H1 (cell line): Measurements from ENCODE around the gene TRIM71. TPM values are rescaled to one million over a fixed set of nuclear protein-coding genes. Genes with fewer than 3 reads are reported as not detected.

Experiments
- CTCF ChIA-PET: fragments of 300-600 bp; sonication (Branson Sonifier 250); formaldehyde crosslinking; loops from one replicate; lab custom pipeline; 2021; ENCODE audit not compliant: partially characterized antibody; lab: Charles Lee
- POLR2A ChIA-PET: fragments of 300-600 bp; sonication (Branson Sonifier 250); formaldehyde crosslinking; loops from one replicate; lab custom pipeline; 2021; ENCODE audit warnings: inconsistent platforms; ENCODE audit not compliant: partially characterized antibody; lab: Charles Lee
- DNase-seq, 2 experiments: peaks; one replicate each; pipeline versions ENCODE4 v3.0.0 to v3.0.0-alpha.2; 2010 to 2022; ENCODE audit warnings: low spot score in 2 of 2, low read depth in 1 of 2, mixed read lengths in 1 of 2
- FAIRE-seq: peaks from 2 replicates; lab custom pipeline; 2011; peaks lifted over from hg19 to GRCh38; lab: Jason Lieb, UNC
- H2AFZ ChIP-seq: 2 replicates; pipeline ENCODE4 v1.8.1; 2012; ENCODE audit warnings: low read length, inconsistent platforms
- H2AK5ac ChIP-seq: 2 replicates; pipeline ENCODE4 v1.6.1; 2013; ENCODE audit warnings: low read depth, low read length
- H2BK120ac ChIP-seq: replicated peaks from 2 replicates; pipeline ENCODE3; 2013; ENCODE audit warnings: low read depth, low read length, inconsistent platforms
- H2BK12ac ChIP-seq: 2 replicates; pipeline ENCODE4 v1.6.1; 2013; ENCODE audit warnings: low read depth, low read length
- H2BK15ac ChIP-seq: 2 replicates; pipeline ENCODE4 v1.6.1; 2013; ENCODE audit warnings: low read length
- H2BK20ac ChIP-seq: 2 replicates; pipeline ENCODE4 v1.6.1; 2013; ENCODE audit warnings: low read length
- H2BK5ac ChIP-seq: 2 replicates; pipeline ENCODE4 v1.6.1; 2013; ENCODE audit warnings: low read depth, low read length
- H3K14ac ChIP-seq: 2 replicates; pipeline ENCODE4 v1.6.1; 2013; ENCODE audit warnings: inconsistent platforms; ENCODE audit not compliant: insufficient read length
- H3K18ac ChIP-seq: 2 replicates; pipeline ENCODE4 v1.6.1; 2013; ENCODE audit warnings: low read length; ENCODE audit errors: extremely low read depth
- H3K23ac ChIP-seq: 2 replicates; pipeline ENCODE4 v1.6.1; 2013; ENCODE audit warnings: inconsistent platforms; ENCODE audit not compliant: insufficient read length
- H3K23me2 ChIP-seq: 2 replicates; pipeline ENCODE4 v1.6.1; 2013; ENCODE audit warnings: low read depth, low read length
- H3K27ac ChIP-seq: 2 replicates; pipeline ENCODE4 v1.6.1; 2011; ENCODE audit warnings: low read depth, low read length, inconsistent platforms
- H3K27me3 ChIP-seq, 4 experiments: replicated peaks in 1 of 4; 1 replicate in 1 of 4; 2 replicates in 3 of 4; pipeline versions ENCODE4 v1.6.1 to v1.8.1; 2011 to 2013; ENCODE audit warnings: low read length in 3 of 4, mild to moderate bottlenecking in 3 of 4, inconsistent platforms in 2 of 4, mixed read lengths in 2 of 4, moderate library complexity in 1 of 4; ENCODE audit not compliant: control insufficient read depth in 3 of 4, insufficient read depth in 3 of 4; ENCODE audit errors: extremely low read depth in 1 of 4
- H3K36me3 ChIP-seq, 4 experiments: 2 replicates each; pipeline versions ENCODE4 v1.6.1 to v1.8.1; 2011 to 2013; ENCODE audit warnings: mild to moderate bottlenecking in 4 of 4, low read length in 3 of 4, moderate library complexity in 2 of 4, control low read depth in 1 of 4, inconsistent platforms in 1 of 4; ENCODE audit not compliant: insufficient read depth in 4 of 4, control insufficient read depth in 2 of 4
- H3K4ac ChIP-seq: replicated peaks from 2 replicates; pipeline ENCODE3; 2013; ENCODE audit warnings: low read length, low read depth, mixed read lengths, inconsistent platforms; ENCODE audit not compliant: insufficient read length
- H3K4me1 ChIP-seq, 4 experiments: replicated peaks in 1 of 4; 1 replicate in 1 of 4; 2 replicates in 3 of 4; pipeline versions ENCODE4 v1.6.1 to v1.8.1; 2011 to 2013; ENCODE audit warnings: low read length in 3 of 4, inconsistent platforms in 2 of 4, mixed read lengths in 1 of 4; ENCODE audit not compliant: insufficient read depth in 4 of 4, control insufficient read depth in 3 of 4
- H3K4me2 ChIP-seq, 2 experiments: 2 replicates each; pipeline versions ENCODE4 v1.6.1 to v1.8.1; 2011 to 2013; ENCODE audit warnings: low read depth in 2 of 2, low read length in 2 of 2, control low read depth in 1 of 2, inconsistent platforms in 1 of 2, mild to moderate bottlenecking in 1 of 2; ENCODE audit not compliant: insufficient read depth in 1 of 2
- H3K4me3 ChIP-seq, 4 experiments: fragments of 200-600, 300-600 bp in 1 of 4; sonication (generic), shearing (Covaris generic), sonication (Bioruptor Twin) in 1 of 4; 2 replicates each; pipeline versions ENCODE4 v1.5.1 to v1.8.1; 2011 to 2016; ENCODE audit warnings: low read length in 4 of 4, low read depth in 3 of 4, control low read depth in 2 of 4, inconsistent platforms in 2 of 4, mild to moderate bottlenecking in 2 of 4, mixed read lengths in 1 of 4, moderate library complexity in 1 of 4; ENCODE audit not compliant: insufficient read depth in 2 of 4; ENCODE audit errors: extremely low read depth in 1 of 4
- H3K56ac ChIP-seq: replicated peaks from 2 replicates; pipeline ENCODE3; 2013; ENCODE audit warnings: low read depth, mild to moderate bottlenecking, mixed read lengths, low read length, inconsistent platforms; ENCODE audit not compliant: insufficient read length
- H3K79me1 ChIP-seq: 2 replicates; pipeline ENCODE4 v1.6.1; 2013; ENCODE audit warnings: low read depth, low read length, control low read depth
- H3K79me2 ChIP-seq, 2 experiments: 2 replicates each; pipeline versions ENCODE4 v1.6.1 to v1.8.1; 2012 to 2013; ENCODE audit warnings: low read length in 2 of 2, mild to moderate bottlenecking in 2 of 2, inconsistent platforms in 1 of 2; ENCODE audit not compliant: insufficient read depth in 2 of 2, control insufficient read depth in 1 of 2
- H3K9ac ChIP-seq, 4 experiments: replicated peaks in 1 of 4; 1 replicate in 1 of 4; 2 replicates in 3 of 4; pipeline versions ENCODE4 v1.6.1 to v1.8.1; 2011 to 2013; ENCODE audit warnings: low read depth in 3 of 4, low read length in 3 of 4, control low read depth in 2 of 4, mild to moderate bottlenecking in 2 of 4, moderate library complexity in 2 of 4, inconsistent platforms in 1 of 4; ENCODE audit errors: extremely low read depth in 1 of 4
- H3K9me3 ChIP-seq, 2 experiments: 2 replicates each; pipeline versions ENCODE4 v1.6.1 to v1.8.1; 2012 to 2013; ENCODE audit warnings: mild to moderate bottlenecking in 2 of 2, moderate library complexity in 2 of 2, control low read depth in 1 of 2, inconsistent platforms in 1 of 2, low read depth in 1 of 2, low read length in 1 of 2, mixed read lengths in 1 of 2; ENCODE audit not compliant: insufficient read depth in 2 of 2
- H4K20me1 ChIP-seq, 2 experiments: replicated peaks in 1 of 2; 2 replicates each; pipeline versions ENCODE3 to v1.8.1; 2011 to 2013; ENCODE audit warnings: inconsistent platforms in 2 of 2, low read length in 2 of 2, mild to moderate bottlenecking in 1 of 2; ENCODE audit not compliant: insufficient read depth in 2 of 2, control insufficient read depth in 1 of 2
- H4K5ac ChIP-seq: 2 replicates; pipeline ENCODE4 v1.6.1; 2013; ENCODE audit warnings: low read length, low read depth, mixed read lengths, inconsistent platforms; ENCODE audit not compliant: insufficient read length
- H4K8ac ChIP-seq: 2 replicates; pipeline ENCODE4 v1.8.0; 2013; ENCODE audit warnings: mild to moderate bottlenecking, moderate library complexity, low read length, inconsistent platforms; ENCODE audit not compliant: insufficient read depth; ENCODE audit errors: extremely low read depth
- H4K91ac ChIP-seq: replicated peaks from 2 replicates; pipeline ENCODE3; 2013; ENCODE audit warnings: low read length, mixed read lengths, inconsistent platforms; ENCODE audit not compliant: insufficient read length
- BACH1 ChIP-seq: IDR thresholded peaks from 2 replicates; pipeline ENCODE4 v1.6.1; 2012; ENCODE audit warnings: low read length, improper control_type of control experiment
- BRCA1 ChIP-seq: IDR thresholded peaks from 2 replicates; pipeline ENCODE4 v1.6.1; 2012; ENCODE audit warnings: low read depth, low read length, improper control_type of control experiment
- CBX8 ChIP-seq: fragments of 300-800, 300-1000 bp; sonication (generic); IDR thresholded peaks from 2 replicates; pipeline ENCODE4 v1.7.1; 2016; ENCODE audit warnings: low read depth, low read length, borderline replicate concordance
- GABPA ChIP-seq: IDR thresholded peaks from 2 replicates; pipeline ENCODE4 v1.6.1; 2011; ENCODE audit warnings: mild to moderate bottlenecking, low read length, moderate library complexity, borderline replicate concordance; ENCODE audit not compliant: insufficient read depth
- JUND ChIP-seq: IDR thresholded peaks from 2 replicates; pipeline ENCODE4 v1.6.1; 2011; ENCODE audit warnings: mild to moderate bottlenecking, improper control_type of control experiment, low read length
- SAP30 ChIP-seq: fragments of 300-600 bp; sonication (generic); IDR thresholded peaks from 2 replicates; pipeline ENCODE4 v1.7.1; 2012; ENCODE audit warnings: low read length, moderate library complexity, mild to moderate bottlenecking, inconsistent platforms; ENCODE audit not compliant: insufficient read depth, insufficient replicate concordance
- whole genome bisulfite sequencing, 2 experiments: shearing (Covaris generic) in 1 of 2; methylation state at CpG; one replicate each; pipeline versions ENCODE4 v1.1.6 to v1.1.7; 2013 to 2015; ENCODE audit warnings: low lambda C conversion rate in 2 of 2, mixed read lengths in 2 of 2, inconsistent platforms in 1 of 2, low coverage in 1 of 2, missing lambda C conversion rate in 1 of 2; ENCODE audit not compliant: insufficient replicate concordance in 2 of 2, insufficient coverage in 1 of 2, insufficient read length in 1 of 2; ENCODE audit errors: extremely low coverage in 1 of 2, missing lambda C conversion rate in 1 of 2; 5-methylcytosine and 5-hydroxymethylcytosine counted together
- polyA plus RNA-seq, 7 experiments: library from polyadenylated mRNA; depleted of rRNA in 3 of 7; stranded (reverse) in 5 of 7; unstranded in 2 of 7; fragments of >200 nt in 5 of 7; fragments of 200-250 nt in 2 of 7; gene quantifications; 1 replicate in 5 of 7; 2 replicates in 1 of 7; 4 replicates in 1 of 7; pipeline versions ENCODE4 v1.2.1 to v1.2.3, GENCODE V29; 2011 to 2013; ENCODE audit warnings: missing spikeins in 2 of 7, mixed read lengths in 2 of 7
- total RNA-seq: library from RNA; stranded (reverse); fragmentation: NEBNext Ultra II Directional; extraction: Animal tissue kit (Norgen Biotek cat#: 25700); gene quantifications from 2 replicates; pipeline ENCODE4 v1.2.1, GENCODE V29; 2021

Gene TRIM71
- total and polyA plus RNA-seq, 2 of the 8 experiments (the other 6 are each of a cell fraction or from before 2014, with no cell fraction given): 53.7 to 293 TPM

GRCh38 chr3:32856355-32856889, 38.6 kb downstream of the TRIM71 start:
- no peaks in the 10 kb centered on the region for H3K23me2 ChIP-seq
- POLR2A ChIA-PET: interaction anchor here (0.6 to 6.7 kb wide), 9 partner anchors 9 to 50 kb away, joined by 3 to 104 read pairs (median 5); no protein-coding TSS in a partner anchor
- no peak overlapping the region for H2AFZ ChIP-seq
- no peak overlapping the region for H3K9ac ChIP-seq
- peaks cover 86 to 99% of the 10 kb centered on the region in 2 experiments for H3K79me2 ChIP-seq
- peaks cover 32 to 63% (median 43%) of the 10 kb centered on the region in 4 experiments for H3K4me1 ChIP-seq
- CTCF ChIA-PET: interaction anchor here (0.7 to 1.4 kb wide), 6 partner anchors 11 to 59 kb away, joined by 3 read pairs; no protein-coding TSS in a partner anchor
- H3K27ac ChIP-seq: no peak overlapping the region
- H3K27me3 ChIP-seq: no peaks in the 10 kb centered on the region; a peak in 1 of 7 replicates
- no peak overlapping the region for H3K23ac ChIP-seq
- H4K20me1 ChIP-seq: peaks cover 59 to 72% of the 10 kb centered on the region in 2 experiments
- H4K5ac ChIP-seq: no peak overlapping the region
- DNase-seq (no peak), FAIRE-seq (no peak)
- H2BK15ac ChIP-seq: no peak overlapping the region
- H4K91ac ChIP-seq: no peak overlapping the region
- H3K56ac ChIP-seq: no peak overlapping the region
- H3K14ac ChIP-seq: no peak overlapping the region
- H2BK20ac ChIP-seq: no peak overlapping the region
- no peak overlapping the region for H2BK5ac ChIP-seq
- peak overlapping the region in 1 of 2 experiments; percentile 98; a peak in 1 of 4 replicates for H3K4me2 ChIP-seq
- no peak overlapping the region for H2BK12ac ChIP-seq
- no peak overlapping the region for H2BK120ac ChIP-seq
- no peak overlapping the region for H3K4me3 ChIP-seq
- no peak overlapping the region for H4K8ac ChIP-seq
- peaks cover 6% of the 10 kb centered on the region for H3K79me1 ChIP-seq
- H2AK5ac ChIP-seq: no peak overlapping the region
- H3K9me3 ChIP-seq: no peaks in the 10 kb centered on the region
- no peak overlapping the region for H3K4ac ChIP-seq
- peaks cover 0 to 38% (median 2%) of the 10 kb centered on the region in 4 experiments; a peak in 4 of 8 replicates for H3K36me3 ChIP-seq
- H3K18ac ChIP-seq: no peak overlapping the region
- WGBS, 2 experiments: 75% methylated on average over 6 of the region's 6 CpGs; no CpG with 5 or more reads in 1 of the 2 experiments
- TF ChIP-seq CBX8 (no peak), JUND (no peak), BRCA1 (no peak), SAP30 (no peak), GABPA (no peak), BACH1 (no peak)
